ENCODE measurements around the gene UST. TPM values are rescaled to one million over a fixed set of nuclear protein-coding genes. Genes with fewer than 3 reads are reported as not detected.
"Not testable (repeated sequence)": the region's sequence is repeated elsewhere in the genome, so short reads cannot be mapped to it uniquely, and the experiment has no call there.

UST gene
- total RNA-seq, 2 donors from 2014 or later, result 1.6 to 7.5 TPM

DNA sequence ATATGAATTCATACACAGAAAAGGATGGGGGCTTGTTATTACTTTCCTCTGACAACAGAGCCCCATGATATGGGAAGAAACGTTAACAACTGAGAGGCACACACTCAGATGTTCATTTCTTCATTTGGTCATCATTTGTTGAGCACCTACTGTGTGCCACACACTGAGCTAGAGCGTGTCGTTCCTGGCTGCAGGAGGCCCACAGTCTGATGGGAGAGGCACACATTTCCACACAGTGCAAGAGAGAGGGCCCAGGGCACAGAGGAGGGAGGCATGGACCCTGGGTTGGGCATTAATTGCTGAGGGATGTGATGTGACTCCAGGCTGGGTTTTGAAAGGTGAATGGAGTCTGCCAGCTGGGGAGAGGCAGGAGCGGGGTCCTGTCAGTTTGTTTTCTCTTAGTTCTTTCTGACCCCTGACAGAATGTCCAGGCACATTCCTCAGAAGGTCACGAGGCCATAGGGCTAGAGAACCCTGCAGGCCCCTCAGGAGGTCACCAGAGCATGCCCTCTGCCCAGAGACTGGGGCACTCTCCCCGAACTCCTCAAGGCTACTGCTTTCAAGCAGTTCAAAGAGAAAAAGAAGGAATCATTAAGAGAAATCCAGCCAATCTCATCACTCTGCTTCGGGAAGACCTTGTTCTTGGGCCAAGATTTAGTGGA lies 216.2 kb downstream of the UST start:
- H3K9me3 Mint-ChIP-seq, result no peaks in the 10 kb centered on the region
- ATAC-seq (replicated peaks), result no peak
- H3K27me3 Mint-ChIP-seq, result no peaks in the 10 kb centered on the region
- H3K4me1 Mint-ChIP-seq, result no peaks in the 10 kb centered on the region
- H3K4me3 Mint-ChIP-seq, result no peak overlapping the region
- no peak overlapping the region for H3K27ac Mint-ChIP-seq
- H3K36me3 Mint-ChIP-seq (ENCODE audit: low read depth), result no peaks in the 10 kb centered on the region

DNA sequence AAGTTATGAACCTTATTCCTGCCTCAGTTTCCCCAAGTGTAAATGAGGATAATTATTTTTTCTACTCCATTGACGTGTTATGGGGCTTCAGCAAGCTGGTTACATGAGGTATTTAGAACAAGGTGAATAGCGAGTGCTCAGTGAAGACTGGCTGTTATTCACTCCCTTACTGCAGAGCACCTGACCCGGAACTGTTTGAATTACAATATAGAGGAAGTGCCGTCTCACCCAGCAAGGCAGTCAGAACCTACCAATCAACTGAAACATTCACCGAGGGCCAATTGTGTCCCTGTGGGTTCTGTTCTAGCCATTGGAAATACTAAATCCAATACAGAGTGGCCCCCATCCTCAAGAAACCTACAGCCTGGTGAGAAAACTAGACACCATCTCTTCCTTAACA lies 216.9 kb downstream of the UST start:
- Mint-ChIP-seq H3K27ac (no peak overlapping the region), H3K4me1 (no peaks in the 10 kb centered on the region), H3K36me3 (ENCODE audit: low read depth) (no peaks in the 10 kb centered on the region), H3K4me3 (no peak overlapping the region), H3K9me3 (no peaks in the 10 kb centered on the region), H3K27me3 (no peaks in the 10 kb centered on the region)
- ATAC-seq (replicated peaks), result no peak

DNA sequence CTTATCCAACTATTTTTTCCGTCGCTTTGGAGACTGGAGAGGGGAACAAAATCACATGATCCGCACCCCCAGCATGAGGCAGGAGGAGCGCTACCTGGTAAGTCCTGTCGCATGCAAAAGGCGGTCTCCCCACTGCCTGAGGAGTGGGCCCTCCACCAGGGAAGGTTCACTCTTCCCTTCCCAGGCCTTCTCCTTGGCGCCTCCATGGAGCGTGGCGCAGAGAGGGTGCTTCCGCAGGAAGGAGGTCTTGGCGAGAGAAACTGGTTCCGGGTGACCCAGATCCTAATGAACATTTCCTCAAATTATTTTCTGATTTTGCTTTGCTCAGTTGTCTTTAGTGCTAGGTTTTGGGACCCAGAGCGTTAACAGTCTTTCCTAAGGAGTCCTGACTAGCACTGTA lies 217.6 kb downstream of the UST start:
- Mint-ChIP-seq H3K4me1 (no peaks in the 10 kb centered on the region), H3K4me3 (no peak overlapping the region), H3K27ac (no peak overlapping the region), H3K36me3 (ENCODE audit: low read depth) (no peaks in the 10 kb centered on the region), H3K9me3 (no peaks in the 10 kb centered on the region), H3K27me3 (no peaks in the 10 kb centered on the region)
- no peak for ATAC-seq (replicated peaks)

DNA sequence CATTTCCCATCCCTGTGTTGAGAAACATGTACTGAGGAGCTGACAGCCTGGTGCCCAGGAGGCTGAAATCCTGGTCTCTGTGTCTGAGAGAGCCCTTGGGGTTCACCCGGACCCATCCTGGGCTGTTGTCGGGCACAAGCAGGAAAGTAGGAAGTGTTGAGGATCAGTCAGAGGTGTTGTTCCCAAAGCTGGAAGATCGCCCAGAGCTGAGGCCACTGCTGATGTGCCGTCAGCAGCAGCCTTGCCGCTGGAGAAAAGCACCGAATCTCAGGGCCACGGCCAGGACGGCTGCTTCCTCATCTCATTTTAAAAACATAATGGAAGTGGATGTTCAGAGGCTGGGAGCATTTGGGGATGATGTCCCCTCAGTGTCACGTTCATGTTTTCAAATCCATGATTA lies 218.5 kb downstream of the UST start:
- Mint-ChIP-seq H3K36me3 (ENCODE audit: low read depth) (no peaks in the 10 kb centered on the region), H3K9me3 (no peaks in the 10 kb centered on the region), H3K4me1 (no peaks in the 10 kb centered on the region), H3K27ac (no peak overlapping the region), H3K27me3 (no peaks in the 10 kb centered on the region), H3K4me3 (no peak overlapping the region)
- no peak for ATAC-seq (replicated peaks)

DNA sequence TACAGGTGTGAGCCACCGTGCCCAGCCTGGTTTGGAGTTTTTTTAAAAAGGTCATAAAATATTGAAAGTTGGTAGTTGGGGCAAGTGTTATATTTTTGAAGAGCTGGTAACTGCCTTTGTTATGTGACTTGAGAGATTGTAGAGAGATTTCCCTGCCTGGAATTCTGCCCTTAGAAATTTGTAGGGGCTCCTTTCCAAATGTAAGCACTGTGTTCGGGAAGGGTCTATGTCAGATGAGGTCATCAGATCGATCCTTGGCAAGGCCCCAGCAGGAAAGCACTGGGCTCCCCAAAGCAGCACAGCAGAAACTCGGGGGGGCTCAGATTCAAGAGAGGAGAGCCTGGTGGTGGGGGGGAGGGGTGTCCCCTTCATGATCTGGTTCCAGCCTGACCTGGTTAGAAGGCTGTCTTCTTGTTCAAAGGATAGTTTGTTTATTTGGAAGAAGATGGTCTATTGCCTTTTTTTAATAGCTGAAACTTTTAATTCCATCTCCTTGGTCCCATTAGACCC lies 220.2 kb downstream of the UST start:
- Mint-ChIP-seq H3K4me1 (no peaks in the 10 kb centered on the region), H3K4me3 (no peak overlapping the region), H3K27me3 (no peaks in the 10 kb centered on the region), H3K36me3 (ENCODE audit: low read depth) (no peaks in the 10 kb centered on the region), H3K27ac (no peak overlapping the region), H3K9me3 (no peaks in the 10 kb centered on the region)
- ATAC-seq (replicated peaks), result no peak

DNA sequence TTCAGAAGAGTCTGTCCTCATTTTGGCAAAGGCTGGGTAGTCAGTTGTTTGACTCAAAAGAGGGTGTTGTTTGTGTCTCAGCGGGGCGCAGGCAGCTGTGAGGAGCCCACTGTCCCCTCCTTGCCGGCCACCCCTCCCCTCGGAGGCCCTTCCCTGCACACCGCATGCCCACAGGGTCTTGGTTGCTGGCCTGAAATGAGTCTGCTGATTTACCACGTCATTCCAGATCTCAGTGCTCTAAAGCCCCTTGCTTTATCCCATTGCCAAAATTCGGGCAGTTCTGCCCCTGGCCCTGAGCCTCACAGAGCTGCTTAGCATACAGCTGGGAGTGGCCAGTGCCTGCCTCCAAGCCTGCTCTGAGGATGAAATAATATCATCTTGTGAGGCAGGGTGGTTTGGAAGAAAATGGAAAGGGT lies 220.7 kb downstream of the UST start:
- no peak for ATAC-seq (replicated peaks)
- no peaks in the 10 kb centered on the region for H3K27me3 Mint-ChIP-seq
- H3K4me1 Mint-ChIP-seq, result no peaks in the 10 kb centered on the region
- no peak overlapping the region for H3K4me3 Mint-ChIP-seq
- no peak overlapping the region for H3K27ac Mint-ChIP-seq
- H3K9me3 Mint-ChIP-seq, result no peaks in the 10 kb centered on the region
- H3K36me3 Mint-ChIP-seq (ENCODE audit: low read depth), result no peaks in the 10 kb centered on the region

DNA sequence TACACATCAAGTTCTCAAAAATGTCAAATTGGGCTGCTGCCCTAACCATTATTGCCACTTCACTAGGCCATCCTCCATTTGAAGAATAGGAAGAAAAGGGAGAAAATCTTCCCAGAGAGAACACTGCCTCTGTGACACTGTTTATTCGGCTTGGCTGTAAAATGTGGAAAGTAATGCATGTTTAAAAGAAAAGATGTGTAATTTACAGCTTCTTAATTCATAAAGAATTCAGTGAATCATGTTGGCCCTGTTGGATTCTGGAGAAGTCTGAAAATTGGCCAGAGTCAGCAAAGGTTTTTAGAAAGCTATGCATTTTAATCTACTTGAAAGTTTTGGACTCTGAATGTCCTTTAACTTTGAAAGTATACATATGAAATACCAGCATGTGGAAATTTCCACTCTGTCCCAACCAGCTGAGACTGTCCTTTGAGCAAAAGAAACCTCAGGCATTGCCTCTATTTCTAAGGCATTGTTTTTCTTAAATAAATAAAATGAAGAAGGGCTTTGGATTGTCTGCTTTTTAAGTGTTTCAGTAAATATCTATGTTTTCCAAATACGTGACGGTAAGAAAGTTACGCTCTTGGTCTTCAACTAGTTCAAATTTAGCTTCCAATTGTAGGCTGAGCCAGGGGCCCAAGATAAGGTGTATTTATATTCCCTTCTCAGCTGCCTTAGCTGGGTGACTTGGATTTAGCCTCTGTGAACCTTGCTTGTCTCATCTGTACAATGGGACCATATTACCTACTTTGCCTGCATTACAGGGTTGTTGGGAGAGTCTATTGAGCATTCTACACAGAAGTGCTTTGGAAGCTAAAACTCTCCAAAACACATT lies 222.2 kb downstream of the UST start:
- Mint-ChIP-seq H3K27ac (no peak overlapping the region), H3K36me3 (ENCODE audit: low read depth) (no peaks in the 10 kb centered on the region), H3K4me3 (no peak overlapping the region), H3K9me3 (no peaks in the 10 kb centered on the region), H3K4me1 (no peaks in the 10 kb centered on the region), H3K27me3 (no peaks in the 10 kb centered on the region)
- no peak for ATAC-seq (replicated peaks)

DNA sequence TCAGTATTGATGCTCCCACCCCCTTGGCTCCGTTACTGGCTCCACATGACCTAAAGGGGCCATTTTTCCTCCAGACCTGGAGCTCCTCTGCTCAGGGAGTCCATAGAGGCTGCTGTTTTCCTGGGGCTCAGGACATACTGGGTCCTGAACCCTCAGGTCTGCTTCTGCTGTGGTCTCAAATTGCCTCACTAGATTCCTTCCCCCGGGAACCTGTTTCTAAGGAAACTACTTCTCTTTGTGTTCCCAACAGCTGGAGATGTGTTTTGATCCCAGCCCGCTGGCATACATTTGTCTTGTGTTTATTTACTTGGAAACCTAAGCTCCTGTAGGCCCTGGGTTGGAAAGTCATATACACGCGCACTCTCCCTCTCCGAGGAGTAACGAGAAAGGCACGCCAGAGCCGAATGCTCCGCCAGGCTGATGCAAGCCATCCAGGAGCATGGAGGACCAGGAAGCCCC lies 222.8 kb downstream of the UST start:
- Mint-ChIP-seq H3K9me3 (no peaks in the 10 kb centered on the region), H3K27me3 (no peaks in the 10 kb centered on the region), H3K4me1 (no peaks in the 10 kb centered on the region), H3K36me3 (ENCODE audit: low read depth) (no peaks in the 10 kb centered on the region), H3K27ac (no peak overlapping the region), H3K4me3 (no peak overlapping the region)
- ATAC-seq (replicated peaks), result no peak

DNA sequence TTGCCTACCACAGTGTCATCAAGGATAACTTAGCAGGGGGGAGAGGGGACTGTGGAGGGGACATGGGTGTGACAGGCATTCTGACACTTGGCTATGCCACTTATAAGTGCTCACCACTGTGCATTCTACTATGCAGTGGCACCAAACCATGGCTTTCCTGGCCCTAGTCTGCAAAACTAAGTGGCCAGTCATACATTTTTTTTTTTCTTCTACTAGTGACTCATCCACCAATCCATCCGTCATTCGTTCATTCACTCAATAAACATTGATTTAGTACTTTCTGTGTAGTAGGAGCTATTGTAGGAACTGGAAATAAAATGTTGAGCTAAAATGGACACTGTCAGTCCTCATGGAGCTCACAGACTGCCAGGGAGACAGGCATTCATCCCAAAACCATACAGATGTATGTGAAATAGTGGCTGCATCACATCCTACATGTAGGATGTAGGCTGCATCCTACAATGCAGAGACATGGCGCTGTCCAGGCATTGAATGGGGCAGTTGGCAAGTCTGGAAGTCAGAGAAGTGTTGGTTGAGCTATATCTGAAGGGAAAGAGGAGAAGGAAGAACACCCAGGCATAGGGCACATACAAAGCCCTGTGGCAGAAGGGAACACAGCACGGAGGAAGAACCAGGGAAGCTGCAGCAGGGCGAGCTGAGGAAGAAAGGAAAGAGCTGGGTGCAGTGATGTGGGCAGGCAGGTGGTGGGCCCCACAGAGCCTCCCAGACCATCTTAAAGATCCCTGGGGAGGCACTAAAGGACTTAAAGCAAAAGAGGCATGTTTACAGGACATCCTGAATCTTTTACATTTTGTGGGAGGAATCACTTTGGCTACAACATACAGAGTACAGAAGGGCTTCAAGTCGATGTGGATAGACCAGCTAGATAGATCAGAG lies 224.4 kb downstream of the UST start:
- Mint-ChIP-seq H3K4me1 (no peaks in the 10 kb centered on the region), H3K27ac (no peak overlapping the region), H3K9me3 (no peaks in the 10 kb centered on the region), H3K36me3 (ENCODE audit: low read depth) (no peaks in the 10 kb centered on the region), H3K27me3 (no peaks in the 10 kb centered on the region), H3K4me3 (no peak overlapping the region)
- ATAC-seq (replicated peaks), result no peak

DNA sequence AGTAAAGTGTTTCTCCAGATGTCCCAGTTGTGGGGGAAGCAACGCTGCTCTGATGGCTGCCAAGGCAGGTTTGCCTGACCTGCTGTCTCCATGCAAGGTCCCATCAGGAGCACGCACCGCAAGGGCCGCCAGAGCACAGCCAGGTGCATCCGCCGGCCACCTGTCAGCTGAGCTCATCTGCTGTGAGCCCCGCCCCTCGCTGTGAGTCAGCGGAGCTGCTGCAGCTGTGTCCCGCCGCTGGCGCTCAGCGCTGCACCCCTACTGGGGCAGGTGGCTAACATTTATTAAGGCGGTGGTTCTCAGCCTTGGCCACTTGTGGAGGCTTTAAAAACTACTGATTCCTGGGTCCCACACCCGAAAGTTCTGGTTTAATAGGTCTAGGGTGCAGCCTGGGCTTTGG lies 225.7 kb downstream of the UST start:
- no peaks in the 10 kb centered on the region for H3K36me3 Mint-ChIP-seq (ENCODE audit: low read depth)

DNA sequence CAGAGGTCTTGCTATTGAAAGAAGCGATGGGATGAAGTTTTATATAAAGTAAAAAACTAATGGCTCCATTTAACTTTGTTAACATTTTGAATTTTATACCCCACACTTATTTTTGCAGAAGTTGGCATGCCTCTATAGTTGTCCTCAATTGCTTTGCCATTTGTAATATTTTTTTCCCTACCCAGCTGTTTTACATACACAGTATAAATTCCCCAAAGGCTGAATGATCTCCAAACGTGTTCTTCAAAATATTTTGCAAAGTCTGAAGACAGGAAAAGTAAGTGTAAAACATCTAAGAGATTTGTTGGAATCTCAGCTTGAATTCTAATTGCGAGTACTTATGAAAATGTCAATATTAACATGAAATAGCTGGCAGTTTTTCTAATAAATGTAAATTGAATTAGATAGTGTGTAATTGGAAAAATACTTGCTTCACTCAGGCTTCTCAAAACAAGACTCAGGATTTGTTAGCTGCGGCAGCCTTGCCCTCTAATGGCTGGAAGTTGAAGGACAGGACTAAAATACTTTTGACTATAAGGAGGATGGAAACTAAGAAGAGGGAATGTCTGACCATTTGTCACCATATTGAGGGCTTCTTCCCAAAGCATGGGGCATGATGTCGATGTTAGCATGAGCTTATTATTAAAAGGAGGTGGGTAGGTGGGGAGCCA lies 226.8 kb downstream of the UST start:
- Mint-ChIP-seq H3K4me3 (no peak overlapping the region), H3K9me3 (no peaks in the 10 kb centered on the region), H3K36me3 (ENCODE audit: low read depth) (no peaks in the 10 kb centered on the region), H3K27ac (no peak overlapping the region), H3K27me3 (no peaks in the 10 kb centered on the region), H3K4me1 (no peaks in the 10 kb centered on the region)
- no peak for ATAC-seq (replicated peaks)

More for the DNA sequence above, 225.7 kb downstream of the UST start:
- no peak overlapping the region for H3K27ac Mint-ChIP-seq
- peak; percentile 82 for ATAC-seq (replicated peaks)
- no peaks in the 10 kb centered on the region for H3K4me1 Mint-ChIP-seq
- no peaks in the 10 kb centered on the region for H3K27me3 Mint-ChIP-seq
- no peaks in the 10 kb centered on the region for H3K9me3 Mint-ChIP-seq
- H3K4me3 Mint-ChIP-seq, result no peak overlapping the region

DNA sequence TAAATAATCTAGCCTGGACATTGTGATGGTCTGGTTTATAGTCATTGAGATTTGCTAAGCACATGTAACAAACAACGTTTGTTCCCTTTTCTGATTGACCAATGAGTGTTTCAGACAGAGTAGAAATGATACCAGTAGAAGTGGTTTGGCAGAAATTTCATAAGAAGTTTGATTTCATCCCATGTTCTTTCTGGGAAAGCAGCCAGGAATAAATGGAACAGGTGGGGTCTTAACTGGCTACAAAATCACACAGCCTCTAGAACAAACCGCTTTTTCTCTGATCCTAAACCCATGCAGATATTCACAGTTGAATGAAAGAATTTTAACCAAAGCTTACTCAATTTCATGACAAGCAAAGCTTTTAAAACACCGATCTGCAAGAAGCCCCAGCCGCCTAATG lies 227.5 kb downstream of the UST start:
- Mint-ChIP-seq H3K36me3 (ENCODE audit: low read depth) (no peaks in the 10 kb centered on the region), H3K9me3 (no peaks in the 10 kb centered on the region), H3K4me3 (no peak overlapping the region), H3K27ac (no peak overlapping the region), H3K27me3 (no peaks in the 10 kb centered on the region), H3K4me1 (no peaks in the 10 kb centered on the region)
- ATAC-seq (replicated peaks), result no peak

DNA sequence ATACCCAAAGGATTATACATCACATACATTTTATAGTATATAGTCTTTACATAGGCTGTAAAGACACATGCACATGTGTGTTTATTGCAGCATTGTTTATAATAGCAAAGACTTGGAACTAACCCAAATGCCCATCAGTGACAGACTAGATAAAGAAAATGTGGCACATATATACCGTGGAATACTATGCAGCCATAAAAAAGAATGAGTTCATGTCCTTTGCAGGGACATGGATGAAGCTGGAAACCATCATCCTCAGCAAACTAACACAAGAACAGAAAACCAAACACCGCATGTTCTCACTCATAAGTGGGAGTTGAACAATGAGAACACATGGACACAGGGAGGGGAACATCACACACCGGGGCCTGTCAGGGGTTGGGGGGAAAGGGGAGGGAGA lies 231.5 kb downstream of the UST start:
- H3K36me3 Mint-ChIP-seq (ENCODE audit: low read depth); H3K9me3 Mint-ChIP-seq; H3K4me3 Mint-ChIP-seq; H3K27me3 Mint-ChIP-seq; ATAC-seq (replicated peaks); H3K27ac Mint-ChIP-seq; H3K4me1 Mint-ChIP-seq: not testable (repeated sequence)
